Thoracic aorta (tissue), 2 donors: ENCODE results near the gene ARNT2. TPM values are rescaled to one million over a fixed set of nuclear protein-coding genes. Genes with fewer than 3 reads are reported as not detected.

Experiments used
- ATAC-seq: fragments of 150-250 bp; one replicate; pipeline ENCODE4 v1.8.0; 2017; ENCODE audit warnings: low read depth; ENCODE audit not compliant: insufficient number of reproducible peaks, low FRiP score
- DNase-seq: peaks from one replicate; pipeline ENCODE4 v3.0.0-alpha.2; 2020; ENCODE audit warnings: low spot score
- H3K27ac ChIP-seq, 2 donors: fragments of 200-600 bp; sonication (generic); 1 replicate in 1 of 2; 2 replicates in 1 of 2; pipeline ENCODE4 v1.5.1; 2016; ENCODE audit warnings: mild to moderate bottlenecking in 2 of 2, moderate library complexity in 2 of 2
- H3K27me3 ChIP-seq: fragments of 200-600 bp; sonication (generic); replicated peaks from 2 replicates; pipeline ENCODE4 v1.6.0; 2016; ENCODE audit warnings: mild to moderate bottlenecking; ENCODE audit not compliant: insufficient read depth
- H3K36me3 ChIP-seq: fragments of 200-600 bp; sonication (generic); one replicate; pipeline ENCODE4 v1.5.1; 2016
- H3K4me1 ChIP-seq, 2 donors: fragments of 200-600 bp; sonication (generic); 1 replicate in 1 of 2; 2 replicates in 1 of 2; pipeline versions ENCODE4 v1.5.1 to v1.6.0; 2016; ENCODE audit warnings: low read depth in 2 of 2, mild to moderate bottlenecking in 1 of 2; ENCODE audit not compliant: control insufficient read depth in 1 of 2
- H3K4me3 ChIP-seq: fragments of 200-600 bp; sonication (generic); 2 replicates; pipeline ENCODE4 v1.5.1; 2016; ENCODE audit warnings: mild to moderate bottlenecking
- H3K9me3 ChIP-seq: fragments of 200-600 bp; sonication (generic); 2 replicates; pipeline ENCODE4 v1.5.1; 2016
- CTCF ChIP-seq: fragments of 200-600 bp; sonication (generic); IDR thresholded peaks from one replicate; pipeline ENCODE4 v1.5.1; 2019; ENCODE audit warnings: antibody characterized with exemption
- total RNA-seq, 2 donors: library from RNA; depleted of rRNA; stranded (reverse); fragments of >200 nt; gene quantifications; one replicate each; pipeline versions ENCODE4 v1.1.0 to v1.2.3, GENCODE V29; 2016

ARNT2 gene
- total RNA-seq, 2 donors from 2014 or later = 5.8 to 22.9 TPM

DNA sequence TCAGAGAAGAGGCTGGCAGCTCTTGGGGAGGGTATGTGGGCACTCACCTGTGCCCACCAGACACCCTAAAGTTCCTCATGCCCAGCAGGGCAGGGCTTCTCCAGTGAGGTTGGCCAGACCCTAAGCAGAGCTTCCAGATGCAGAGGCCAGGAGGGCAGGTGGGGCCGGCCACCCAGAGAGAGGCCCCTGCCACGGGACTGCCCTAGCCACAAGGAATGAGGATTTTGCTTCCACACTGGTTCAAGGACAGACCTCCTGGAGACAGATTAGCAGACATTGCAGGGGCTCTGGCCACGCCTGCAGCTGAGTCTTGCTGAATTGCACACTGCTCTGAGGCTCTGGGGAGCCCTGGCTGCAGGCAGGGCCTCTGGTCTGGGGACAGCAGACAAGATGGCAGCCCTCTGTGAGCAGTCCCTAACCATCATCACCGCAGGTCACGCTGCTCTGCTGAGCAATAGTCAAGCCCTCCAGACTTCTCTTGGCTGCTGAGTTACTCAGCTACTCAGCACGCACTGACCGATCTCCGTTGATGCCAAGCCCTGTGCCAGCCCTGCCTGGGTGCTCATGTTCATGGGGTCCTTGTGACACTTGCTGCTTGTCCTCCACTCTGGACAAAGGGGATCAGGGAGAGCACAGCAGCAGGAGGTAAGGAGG, 173.5 kb downstream of the ARNT2 start:
- DNase-seq (no peak), ATAC-seq (no peak)
- Histone ChIP-seq H3K27ac (no peak overlapping the region), H3K9me3 (no peaks in the 10 kb centered on the region), H3K27me3 (no peaks in the 10 kb centered on the region), H3K36me3 (peaks cover 7% of the 10 kb centered on the region), H3K4me3 (no peak overlapping the region), H3K4me1 (no peaks in the 10 kb centered on the region)
- no peak for TF ChIP-seq CTCF

- Histone ChIP-seq H3K9me3 (no peaks in the 10 kb centered on the region), H3K4me1 (no peaks in the 10 kb centered on the region), H3K4me3 (no peak overlapping the region), H3K27ac (no peak overlapping the region), H3K27me3 (no peaks in the 10 kb centered on the region), H3K36me3 (peaks cover 7% of the 10 kb centered on the region)
- ATAC-seq = no peak
- DNase-seq = no peak
- no peak for TF ChIP-seq CTCF
Measured at GRCh38 chr15:80578206-80578595, 174.0 kb downstream of the ARNT2 start.

GRCh38 chr15:80578871-80579270, 174.7 kb downstream of the ARNT2 start:
- H3K27ac ChIP-seq = no peak overlapping the region
- no peaks in the 10 kb centered on the region for H3K4me1 ChIP-seq
- ATAC-seq (no peak), DNase-seq (no peak)
- peaks cover 7% of the 10 kb centered on the region for H3K36me3 ChIP-seq
- H3K9me3 ChIP-seq = no peaks in the 10 kb centered on the region
- H3K27me3 ChIP-seq = no peaks in the 10 kb centered on the region
- no peak overlapping the region for H3K4me3 ChIP-seq
- no peak for TF ChIP-seq CTCF

- DNase-seq (no peak), ATAC-seq (no peak)
- Histone ChIP-seq H3K4me1 (no peaks in the 10 kb centered on the region), H3K27ac (no peak overlapping the region), H3K4me3 (no peak overlapping the region), H3K27me3 (no peaks in the 10 kb centered on the region), H3K36me3 (peaks cover 7% of the 10 kb centered on the region), H3K9me3 (no peaks in the 10 kb centered on the region)
- TF ChIP-seq CTCF = no peak
Measured at GRCh38 chr15:80579611-80580010, 175.4 kb downstream of the ARNT2 start.

DNA sequence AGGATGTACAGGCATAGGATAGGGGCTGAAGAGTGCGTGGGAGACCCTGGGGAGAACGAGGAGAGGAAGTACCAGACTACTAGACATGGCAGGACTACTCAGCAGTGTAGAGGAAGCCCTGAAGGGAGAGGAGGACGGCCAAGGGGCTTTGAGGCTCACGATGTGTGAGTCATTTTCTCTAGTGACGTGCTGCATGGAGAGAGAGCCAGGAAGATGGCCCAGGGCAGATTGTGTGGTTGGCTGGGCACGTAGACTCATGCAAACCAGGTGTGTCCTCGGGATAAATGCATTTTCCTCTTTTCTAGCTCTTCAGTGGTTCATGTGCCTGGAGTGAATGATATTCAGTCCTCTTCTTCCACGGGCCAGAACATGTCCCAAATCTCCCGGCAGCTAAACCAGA, 175.9 kb downstream of the ARNT2 start:
- Histone ChIP-seq H3K27me3 (no peaks in the 10 kb centered on the region), H3K36me3 (peaks cover 7% of the 10 kb centered on the region), H3K9me3 (no peaks in the 10 kb centered on the region), H3K4me3 (no peak overlapping the region), H3K4me1 (no peaks in the 10 kb centered on the region), H3K27ac (no peak overlapping the region)
- ATAC-seq = no peak
- no peak for DNase-seq
- no peak for TF ChIP-seq CTCF
